ENCODE measurements around the gene SPDEF. TPM values are rescaled to one million over a fixed set of nuclear protein-coding genes. Genes with fewer than 3 reads are reported as not detected.
A peak's percentile ranks its signal among the peaks of the same experiment; 100 is the strongest.

The SPDEF gene
- total and polyA plus RNA-seq, 8 donors, result 0.24 to 1.2 (median 0.49) TPM

GRCh38 chr6:34600796-34601195 lies 44.7 kb upstream of the SPDEF start:
- no peaks in the 10 kb centered on the region for H3K9me3 ChIP-seq
- intact Hi-C loops (cut with DNase I), result loop anchor here in 1 of 3 donors (10.0 kb wide), 1 partner anchor 136 kb away; the partner anchor contains the start of gene PACSIN1
- 23 to 27% methylated on average over 4 of the region's 4 CpGs for WGBS, 2 donors
- no peaks in the 10 kb centered on the region for H3K27me3 ChIP-seq
- no peak for FAIRE-seq
- ATAC-seq, result peak in 2 of 4 donors; percentile 14 to 24
- no peak for DNase-seq
- TF ChIP-seq CTCF (IDR thresholded peaks at IDR 0.05), result no peak
- no peaks in the 10 kb centered on the region for H3K36me3 ChIP-seq
- H3K4me3 ChIP-seq, result no peak overlapping the region
- peaks cover 34 to 54% (median 44%) of the 10 kb centered on the region in 3 donors for H3K4me1 ChIP-seq
- peak overlapping the region in 1 of 4 donors; percentile 11 for H3K27ac ChIP-seq

GRCh38 chr6:34600101-34600500 lies 44.0 kb upstream of the SPDEF start:
- no peaks in the 10 kb centered on the region for H3K36me3 ChIP-seq
- H3K4me1 ChIP-seq, result peaks cover 34 to 54% (median 44%) of the 10 kb centered on the region in 3 donors
- intact Hi-C loops (cut with DNase I), result loop anchor here in 1 of 3 donors (10.0 kb wide), 1 partner anchor 135 kb away; the partner anchor contains the start of gene PACSIN1
- no peak overlapping the region for H3K27ac ChIP-seq
- H3K9me3 ChIP-seq, result no peaks in the 10 kb centered on the region
- H3K27me3 ChIP-seq, result no peaks in the 10 kb centered on the region
- 93 to 97% methylated on average over 5 of the region's 5 CpGs for WGBS, 2 donors
- DNase-seq, result no peak
- no peak for TF ChIP-seq CTCF (IDR thresholded peaks at IDR 0.05)
- H3K4me3 ChIP-seq, result no peak overlapping the region
- FAIRE-seq, result no peak
- ATAC-seq, result no peak

GRCh38 chr6:34598712-34599111 lies 42.6 kb upstream of the SPDEF start:
- Histone ChIP-seq H3K27ac (peak overlapping the region in 1 of 4 donors; percentile 34), H3K4me3 (no peak overlapping the region), H3K27me3 (no peaks in the 10 kb centered on the region), H3K4me1 (peaks cover 34 to 54% (median 43%) of the 10 kb centered on the region in 3 donors), H3K36me3 (no peaks in the 10 kb centered on the region), H3K9me3 (no peaks in the 10 kb centered on the region)
- WGBS, 2 donors, result 13 to 16% methylated on average over 3 of the region's 3 CpGs
- DNase-seq, result no peak
- no peak for FAIRE-seq
- intact Hi-C loops (cut with DNase I), result no loop called here
- peak in 2 of 4 donors; percentile 18 to 46 for ATAC-seq
- TF ChIP-seq CTCF (IDR thresholded peaks at IDR 0.05), result no peak

GRCh38 chr6:34597605-34598353 lies 41.6 kb upstream of the SPDEF start:
- no peak for FAIRE-seq
- intact Hi-C loops (cut with DNase I), result no loop called here
- DNase-seq, result no peak
- H3K4me3 ChIP-seq, result no peak overlapping the region
- no peak overlapping the region for H3K27ac ChIP-seq
- WGBS, 2 donors, result 73 to 79% methylated on average over 3 of the region's 3 CpGs
- no peak for TF ChIP-seq CTCF (IDR thresholded peaks at IDR 0.05)
- H3K27me3 ChIP-seq, result no peaks in the 10 kb centered on the region
- ATAC-seq, result no peak
- H3K4me1 ChIP-seq, result peaks cover 31 to 48% (median 34%) of the 10 kb centered on the region in 3 donors
- no peaks in the 10 kb centered on the region for H3K9me3 ChIP-seq
- no peaks in the 10 kb centered on the region for H3K36me3 ChIP-seq

GRCh38 chr6:34596798-34597197 lies 40.7 kb upstream of the SPDEF start:
- 75 to 77% methylated on average over 1 of the region's 1 CpG for WGBS, 2 donors
- intact Hi-C loops (cut with DNase I), result no loop called here
- Histone ChIP-seq H3K27me3 (no peaks in the 10 kb centered on the region), H3K4me3 (no peak overlapping the region), H3K36me3 (no peaks in the 10 kb centered on the region), H3K9me3 (no peaks in the 10 kb centered on the region), H3K27ac (no peak overlapping the region), H3K4me1 (peaks cover 21 to 38% (median 25%) of the 10 kb centered on the region in 3 donors)
- DNase-seq (no peak), FAIRE-seq (no peak), ATAC-seq (no peak)
- no peak for TF ChIP-seq CTCF (IDR thresholded peaks at IDR 0.05)
